ENCODE measurements around the gene SH3GLB1.

DNA sequence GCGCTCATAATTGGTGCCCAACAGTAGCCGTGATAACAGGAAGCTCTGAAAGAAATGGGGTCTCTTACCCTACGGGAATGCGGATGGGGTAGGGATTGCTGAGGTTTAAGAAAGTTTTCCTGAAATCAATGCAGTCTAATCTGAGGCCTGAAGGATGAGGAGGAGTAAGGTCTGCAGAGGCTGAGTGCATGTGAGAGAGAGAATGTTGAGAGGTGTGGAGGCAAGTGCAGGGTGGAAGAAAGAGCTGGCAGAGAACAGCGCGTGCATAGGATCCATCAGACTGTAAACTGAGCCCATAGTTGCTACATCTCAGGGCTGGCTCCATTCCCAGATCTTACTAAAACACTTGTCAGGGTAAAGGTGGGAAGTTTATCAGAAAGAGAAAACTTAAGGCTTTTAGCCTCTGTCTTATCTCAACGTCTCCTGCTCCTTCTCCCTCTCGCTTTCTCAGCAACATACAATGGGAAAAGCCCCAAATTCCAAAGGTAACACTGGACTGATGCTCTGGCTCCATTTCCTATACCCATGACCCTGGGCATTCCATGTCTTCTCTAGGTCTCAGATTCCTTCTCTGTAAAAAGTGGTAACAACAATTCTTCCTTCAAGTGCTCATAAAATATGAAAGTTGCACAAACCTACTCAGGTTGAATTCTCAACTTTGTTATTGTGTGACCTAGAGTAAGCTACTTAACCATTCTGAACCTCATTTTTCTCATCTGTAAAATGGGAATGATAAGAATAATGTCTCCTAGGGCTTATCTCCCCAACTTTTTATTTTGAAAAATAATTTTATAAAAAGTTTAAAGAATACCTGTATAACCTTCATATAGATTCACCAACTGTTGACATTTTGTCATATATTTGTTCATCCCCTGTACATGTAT, 75.2 kb downstream of the SH3GLB1 start:
- TF ChIP-seq, protein P1, sequence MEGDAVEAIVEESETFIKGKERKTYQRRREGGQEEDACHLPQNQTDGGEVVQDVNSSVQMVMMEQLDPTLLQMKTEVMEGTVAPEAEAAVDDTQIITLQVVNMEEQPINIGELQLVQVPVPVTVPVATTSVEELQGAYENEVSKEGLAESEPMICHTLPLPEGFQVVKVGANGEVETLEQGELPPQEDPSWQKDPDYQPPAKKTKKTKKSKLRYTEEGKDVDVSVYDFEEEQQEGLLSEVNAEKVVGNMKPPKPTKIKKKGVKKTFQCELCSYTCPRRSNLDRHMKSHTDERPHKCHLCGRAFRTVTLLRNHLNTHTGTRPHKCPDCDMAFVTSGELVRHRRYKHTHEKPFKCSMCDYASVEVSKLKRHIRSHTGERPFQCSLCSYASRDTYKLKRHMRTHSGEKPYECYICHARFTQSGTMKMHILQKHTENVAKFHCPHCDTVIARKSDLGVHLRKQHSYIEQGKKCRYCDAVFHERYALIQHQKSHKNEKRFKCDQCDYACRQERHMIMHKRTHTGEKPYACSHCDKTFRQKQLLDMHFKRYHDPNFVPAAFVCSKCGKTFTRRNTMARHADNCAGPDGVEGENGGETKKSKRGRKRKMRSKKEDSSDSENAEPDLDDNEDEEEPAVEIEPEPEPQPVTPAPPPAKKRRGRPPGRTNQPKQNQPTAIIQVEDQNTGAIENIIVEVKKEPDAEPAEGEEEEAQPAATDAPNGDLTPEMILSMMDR (IDR thresholded peaks at IDR 0.05), result no peak
- TF ChIP-seq POLR2A (IDR thresholded peaks at IDR 0.05), result no peak
